OCI-LY7 (cell line): ENCODE measurements around the gene ACACB. TPM values are rescaled to one million over a fixed set of nuclear protein-coding genes. Genes with fewer than 3 reads are reported as not detected.
A peak's percentile ranks its signal among the peaks of the same experiment; 100 is the strongest.

Source experiments
- BruUV-seq: library from RNA; stranded (reverse); fragments of 400-500 nt; replicated peaks from 2 replicates; lab custom pipeline; 2021; lab: Mats Ljungman, UMichigan
- CTCF ChIA-PET: fragments of 300-600 bp; sonication (Branson Sonifier 250); formaldehyde crosslinking; loops from one replicate; lab custom pipeline; 2022; ENCODE audit warnings: antibody characterized with exemption; ENCODE audit not compliant: unreplicated experiment; lab: Charles Lee
- POLR2A ChIA-PET: fragments of 300-600 bp; sonication (Branson Sonifier 250); formaldehyde crosslinking; loops from one replicate; lab custom pipeline; 2022; ENCODE audit warnings: antibody characterized with exemption; lab: Charles Lee
- DNase-seq: peaks from one replicate; pipeline ENCODE4 v3.0.0-alpha.2; 2015; ENCODE audit warnings: low spot score
- H2AFZ ChIP-seq: fragments of 200-600 bp; sonication (generic), shearing (Covaris generic); 2 replicates; pipeline ENCODE4 v1.6.1; 2014; ENCODE audit warnings: mild to moderate bottlenecking, antibody characterized with exemption, low read length, moderate library complexity
- H3K27ac ChIP-seq: fragments of 200-600 bp; sonication (generic); 2 replicates; pipeline ENCODE4 v1.5.1; 2014; ENCODE audit warnings: mixed run types, low read depth, mild to moderate bottlenecking, moderate library complexity, low read length, inconsistent platforms; ENCODE audit not compliant: poor library complexity, severe bottlenecking
- H3K36me3 ChIP-seq: fragments of 200-600 bp; sonication (generic); 2 replicates; pipeline ENCODE4 v1.6.1; 2014; ENCODE audit warnings: mild to moderate bottlenecking, antibody characterized with exemption, low read length, moderate library complexity, mixed read lengths; ENCODE audit not compliant: insufficient read depth
- H3K4me1 ChIP-seq: fragments of 200-600 bp; sonication (generic); 2 replicates; pipeline ENCODE4 v1.5.1; 2014; ENCODE audit warnings: mild to moderate bottlenecking, low read length; ENCODE audit not compliant: insufficient read depth, poor library complexity, severe bottlenecking
- H3K4me2 ChIP-seq: fragments of 200-600 bp; sonication (generic); 2 replicates; pipeline ENCODE4 v1.6.1; 2014; ENCODE audit warnings: mild to moderate bottlenecking, low read length
- H3K4me3 ChIP-seq: fragments of 200-600 bp; sonication (generic); 2 replicates; pipeline ENCODE4 v1.5.1; 2014; ENCODE audit warnings: mild to moderate bottlenecking, low read depth, low read length; ENCODE audit not compliant: poor library complexity, severe bottlenecking
- H3K79me2 ChIP-seq: fragments of 200-600 bp; sonication (generic); 2 replicates; pipeline ENCODE4 v1.6.1; 2016; ENCODE audit warnings: low read depth, mild to moderate bottlenecking, low read length, moderate library complexity, mixed read lengths; ENCODE audit not compliant: insufficient read depth
- H3K9me2 ChIP-seq: fragments of 200-600 bp; sonication (generic); 2 replicates; pipeline ENCODE4 v1.6.1; 2016; ENCODE audit warnings: mild to moderate bottlenecking, low read length, mixed read lengths; ENCODE audit not compliant: insufficient read depth
- H3K9me3 ChIP-seq: fragments of 200-600 bp; sonication (generic); 2 replicates; pipeline ENCODE4 v1.6.1; 2014; ENCODE audit warnings: mild to moderate bottlenecking, mixed run types, low read length, mixed read lengths
- H4K20me1 ChIP-seq: fragments of 200-600 bp; sonication (generic); 2 replicates; pipeline ENCODE4 v1.6.1; 2014; ENCODE audit warnings: mild to moderate bottlenecking, antibody characterized with exemption, low read length, moderate library complexity, mixed read lengths; ENCODE audit not compliant: insufficient read depth
- CTCF ChIP-seq: fragments of 200-600 bp; sonication (generic); conservative IDR thresholded peaks from 2 replicates; pipeline ENCODE4 v1.5.1; 2014; ENCODE audit warnings: mild to moderate bottlenecking, antibody characterized with exemption, low read length, moderate library complexity, mixed read lengths
- EZH2phosphoT487 ChIP-seq: fragments of 200-600 bp; sonication (generic); IDR thresholded peaks from 2 replicates; pipeline ENCODE4 v1.6.1; 2018; ENCODE audit warnings: low read depth, borderline replicate concordance, mild to moderate bottlenecking, mixed run types, antibody characterized with exemption, low read length, moderate library complexity, mixed read lengths
- intact Hi-C: fragments of 100-400 bp; cut with micrococcal nuclease; formaldehyde crosslinking; loops from one replicate; pipeline ENCODE4 v1.10.0; 2022; ENCODE audit not compliant: unreplicated experiment
- total RNA-seq, 2 experiments: library from RNA; depleted of rRNA in 1 of 2; stranded (reverse); fragments of >200 nt in 1 of 2; shearing (Covaris generic) in 1 of 2; gene quantifications; 2 replicates each; pipeline ENCODE4 v1.2.3, GENCODE V29; 2014 to 2022

ACACB gene
- total RNA-seq, 2 experiments from 2014 or later = 19.7 to 45.1 TPM

GRCh38 chr12:109116611-109116949 is 193 bp downstream of the ACACB start:
- TF ChIP-seq CTCF (no peak), EZH2phosphoT487 (no peak)
- intact Hi-C loops = no loop called here
- H3K27ac ChIP-seq = no peak overlapping the region
- no peaks in the 10 kb centered on the region for H3K79me2 ChIP-seq
- H3K4me1 ChIP-seq = peaks cover 20% of the 10 kb centered on the region
- ChIA-PET POLR2A (interaction anchor here (1.0 kb wide), 2 partner anchors 9 to 10 kb away, joined by 3 to 4 read pairs; no protein-coding TSS in a partner anchor), CTCF (no interaction called here)
- peaks cover 13% of the 10 kb centered on the region; the same call in 1 of the 2 replicates for H3K36me3 ChIP-seq
- DNase-seq = no peak
- no peak overlapping the region for H3K4me3 ChIP-seq
- no TSS peak for BruUV-seq
- H4K20me1 ChIP-seq = no peaks in the 10 kb centered on the region
- H3K9me3 ChIP-seq = no peaks in the 10 kb centered on the region
- no peak overlapping the region for H2AFZ ChIP-seq
- H3K9me2 ChIP-seq = no peaks in the 10 kb centered on the region
- H3K4me2 ChIP-seq = no peak overlapping the region

DNA sequence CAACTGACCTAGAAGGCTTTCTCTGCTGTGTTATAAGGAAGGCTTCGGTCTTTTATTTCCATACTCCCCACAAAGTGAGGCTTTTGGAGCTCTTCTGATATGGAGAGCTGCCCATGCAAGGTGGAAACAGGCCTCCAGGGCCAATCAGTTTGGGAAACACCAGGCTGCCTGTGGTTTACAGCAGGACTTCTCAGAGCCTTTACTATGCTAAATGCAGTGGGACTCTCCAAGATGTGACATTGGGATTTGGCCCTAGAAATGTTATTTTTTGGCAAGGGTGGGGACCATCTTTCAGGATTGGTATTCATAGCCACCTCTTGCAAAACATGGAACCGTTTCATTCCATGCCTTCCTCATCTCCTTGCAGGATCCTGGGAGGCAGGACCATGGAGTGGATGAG is 3.7 kb downstream of the ACACB start:
- TF ChIP-seq EZH2phosphoT487 (no peak), CTCF (no peak)
- Histone ChIP-seq H3K27ac (no peak overlapping the region), H3K4me1 (peaks cover 45% of the 10 kb centered on the region), H3K79me2 (no peaks in the 10 kb centered on the region), H3K9me2 (no peaks in the 10 kb centered on the region), H3K9me3 (no peaks in the 10 kb centered on the region), H3K36me3 (no peaks in the 10 kb centered on the region), H4K20me1 (no peaks in the 10 kb centered on the region), H3K4me2 (no peak overlapping the region), H2AFZ (no peak overlapping the region), H3K4me3 (no peak overlapping the region)
- no TSS peak for BruUV-seq
- no peak for DNase-seq
- intact Hi-C loops = no loop called here
- ChIA-PET CTCF (no interaction called here), POLR2A (no interaction called here)

DNA sequence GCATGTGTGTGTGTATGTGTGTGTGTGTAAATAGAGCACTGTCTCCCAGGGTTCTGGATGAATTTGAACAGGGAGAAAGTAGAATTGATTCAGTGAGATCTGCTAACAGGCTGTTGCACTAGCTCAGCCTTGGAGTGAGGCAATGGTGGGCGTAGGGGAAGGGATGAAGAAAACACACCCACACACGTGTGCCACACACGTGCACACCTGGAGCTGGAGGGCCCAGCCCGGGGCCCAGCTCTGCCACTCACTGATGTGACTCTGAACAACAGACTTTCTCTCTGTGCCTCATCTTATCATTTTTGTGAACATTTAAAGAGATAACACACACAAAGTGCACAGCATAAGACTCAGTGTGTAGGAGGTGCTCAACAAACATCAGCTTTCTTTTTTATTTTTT is 4.2 kb downstream of the ACACB start:
- no peak overlapping the region for H2AFZ ChIP-seq
- CTCF ChIA-PET = no interaction called here
- no peaks in the 10 kb centered on the region for H3K36me3 ChIP-seq
- H3K9me2 ChIP-seq = no peaks in the 10 kb centered on the region
- POLR2A ChIA-PET = no interaction called here
- peaks cover 49% of the 10 kb centered on the region for H3K4me1 ChIP-seq
- no peaks in the 10 kb centered on the region for H4K20me1 ChIP-seq
- intact Hi-C loops = no loop called here
- no peaks in the 10 kb centered on the region for H3K9me3 ChIP-seq
- DNase-seq = peak; percentile 30
- no TSS peak for BruUV-seq
- TF ChIP-seq CTCF (no peak), EZH2phosphoT487 (no peak)
- H3K27ac ChIP-seq = no peak overlapping the region
- no peak overlapping the region for H3K4me3 ChIP-seq
- H3K79me2 ChIP-seq = no peaks in the 10 kb centered on the region
- H3K4me2 ChIP-seq = no peak overlapping the region
